Measurements from ENCODE around the gene PARP8. TPM values are rescaled to one million over a fixed set of nuclear protein-coding genes. Genes with fewer than 3 reads are reported as not detected.

The PARP8 gene
- total and polyA plus RNA-seq, 2 of the 8 experiments (the other 6 are each of a cell fraction or from before 2014, with no cell fraction given): 16.6 to 30.6 TPM

GRCh38 chr5:50658246-50658645 lies 8.2 kb upstream of the PARP8 start:
- Histone ChIP-seq H3K79me2 (ENCODE audit: control insufficient read depth in 1 of 2, insufficient read depth in 2 of 2, low read length in 2 of 2) (no peaks in the 10 kb centered on the region), H2AK5ac (ENCODE audit: low read depth, low read length) (no peak overlapping the region), H3K27me3 (replicated peaks in 1 of 4; ENCODE audit: control insufficient read depth in 3 of 4, extremely low read depth in 1 of 4, insufficient read depth in 3 of 4, low read length in 3 of 4) (no peaks in the 10 kb centered on the region), H4K20me1 (replicated peaks in 1 of 2; ENCODE audit: control insufficient read depth in 1 of 2, insufficient read depth in 2 of 2, low read length in 2 of 2) (no peaks in the 10 kb centered on the region), H2AFZ (ENCODE audit: low read length) (no peak overlapping the region), H2BK12ac (ENCODE audit: low read depth, low read length) (no peak overlapping the region), H4K8ac (ENCODE audit: extremely low read depth, insufficient read depth, low read length) (no peak overlapping the region), H2BK5ac (ENCODE audit: low read depth, low read length) (no peak overlapping the region), H3K23me2 (ENCODE audit: low read depth, low read length) (no peaks in the 10 kb centered on the region), H3K79me1 (ENCODE audit: low read depth, low read length) (no peaks in the 10 kb centered on the region), H3K27ac (ENCODE audit: low read depth, low read length) (no peak overlapping the region), H3K14ac (ENCODE audit: insufficient read length) (no peak overlapping the region), H3K56ac (replicated peaks; ENCODE audit: insufficient read length, low read depth, low read length) (no peak overlapping the region), H3K4ac (replicated peaks; ENCODE audit: insufficient read length, low read depth, low read length) (no peak overlapping the region), H3K9me3 (ENCODE audit: insufficient read depth in 2 of 2, low read depth in 1 of 2, low read length in 1 of 2) (no peaks in the 10 kb centered on the region; a peak in 1 of 4 replicates), H4K5ac (ENCODE audit: insufficient read length, low read depth, low read length) (no peak overlapping the region), H3K4me3 (ENCODE audit: extremely low read depth in 1 of 4, insufficient read depth in 2 of 4, low read depth in 3 of 4, low read length in 4 of 4) (no peak overlapping the region), H3K4me1 (replicated peaks in 1 of 4; ENCODE audit: control insufficient read depth in 3 of 4, insufficient read depth in 4 of 4, low read length in 3 of 4) (peaks cover 0 to 4% (median 0%) of the 10 kb centered on the region in 4 experiments; a peak in 1 of 7 replicates), H3K23ac (ENCODE audit: insufficient read length) (no peak overlapping the region), H3K9ac (replicated peaks in 1 of 4; ENCODE audit: extremely low read depth in 1 of 4, low read depth in 3 of 4, low read length in 3 of 4) (no peak overlapping the region), H3K18ac (ENCODE audit: extremely low read depth, low read length) (no peak overlapping the region), H2BK120ac (replicated peaks; ENCODE audit: low read depth, low read length) (no peak overlapping the region), H2BK15ac (ENCODE audit: low read length) (no peak overlapping the region), H2BK20ac (ENCODE audit: low read length) (no peak overlapping the region), H3K36me3 (ENCODE audit: control insufficient read depth in 2 of 4, insufficient read depth in 4 of 4, low read length in 3 of 4) (no peaks in the 10 kb centered on the region), H4K91ac (replicated peaks; ENCODE audit: insufficient read length, low read length) (no peak overlapping the region), H3K4me2 (ENCODE audit: insufficient read depth in 1 of 2, low read depth in 2 of 2, low read length in 2 of 2) (no peak overlapping the region)
- ChIA-PET CTCF (ENCODE audit: partially characterized antibody) (no interaction called here), POLR2A (ENCODE audit: partially characterized antibody) (interaction anchor here (1.2 kb wide), 1 partner anchor 9 kb away, joined by 7 read pairs; the partner anchor contains the start of gene PARP8)
- no peak for FAIRE-seq
- 94% methylated on average over 1 of the region's 1 CpG; no CpG with 5 or more reads in 1 of the 2 experiments for WGBS, 2 experiments (ENCODE audit: extremely low coverage in 1 of 2, insufficient coverage in 1 of 2, insufficient read length in 1 of 2, insufficient replicate concordance in 2 of 2, low coverage in 1 of 2, low lambda C conversion rate in 2 of 2, missing lambda C conversion rate in 1 of 2)
- TF ChIP-seq, protein P1, sequence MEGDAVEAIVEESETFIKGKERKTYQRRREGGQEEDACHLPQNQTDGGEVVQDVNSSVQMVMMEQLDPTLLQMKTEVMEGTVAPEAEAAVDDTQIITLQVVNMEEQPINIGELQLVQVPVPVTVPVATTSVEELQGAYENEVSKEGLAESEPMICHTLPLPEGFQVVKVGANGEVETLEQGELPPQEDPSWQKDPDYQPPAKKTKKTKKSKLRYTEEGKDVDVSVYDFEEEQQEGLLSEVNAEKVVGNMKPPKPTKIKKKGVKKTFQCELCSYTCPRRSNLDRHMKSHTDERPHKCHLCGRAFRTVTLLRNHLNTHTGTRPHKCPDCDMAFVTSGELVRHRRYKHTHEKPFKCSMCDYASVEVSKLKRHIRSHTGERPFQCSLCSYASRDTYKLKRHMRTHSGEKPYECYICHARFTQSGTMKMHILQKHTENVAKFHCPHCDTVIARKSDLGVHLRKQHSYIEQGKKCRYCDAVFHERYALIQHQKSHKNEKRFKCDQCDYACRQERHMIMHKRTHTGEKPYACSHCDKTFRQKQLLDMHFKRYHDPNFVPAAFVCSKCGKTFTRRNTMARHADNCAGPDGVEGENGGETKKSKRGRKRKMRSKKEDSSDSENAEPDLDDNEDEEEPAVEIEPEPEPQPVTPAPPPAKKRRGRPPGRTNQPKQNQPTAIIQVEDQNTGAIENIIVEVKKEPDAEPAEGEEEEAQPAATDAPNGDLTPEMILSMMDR (IDR thresholded peaks at IDR 0.05; ENCODE audit: control extremely low read depth in 1 of 3, insufficient read depth in 1 of 3, low read depth in 1 of 3, low read length in 3 of 3): no peak
- TF ChIP-seq CEBPB (IDR thresholded peaks at IDR 0.05; ENCODE audit: low read depth, low read length) (no peak), CREB1 (IDR thresholded peaks at IDR 0.05) (no peak), JUN (IDR thresholded peaks at IDR 0.05; ENCODE audit: low read depth, low read length) (no peak), SP2 (IDR thresholded peaks at IDR 0.05; ENCODE audit: low read length) (no peak), SIN3A (conservative IDR thresholded peaks at IDR 0.05 in 1 of 2, IDR thresholded peaks at IDR 0.05 in 1 of 2; ENCODE audit: low read depth in 1 of 2, low read length in 2 of 2) (no peak), MAFK (IDR thresholded peaks at IDR 0.05; ENCODE audit: low read depth, low read length) (no peak)
- TF ChIP-seq, protein P2, sequence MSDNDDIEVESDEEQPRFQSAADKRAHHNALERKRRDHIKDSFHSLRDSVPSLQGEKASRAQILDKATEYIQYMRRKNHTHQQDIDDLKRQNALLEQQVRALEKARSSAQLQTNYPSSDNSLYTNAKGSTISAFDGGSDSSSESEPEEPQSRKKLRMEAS (IDR thresholded peaks at IDR 0.05): no peak
- TF ChIP-seq, protein P3, sequence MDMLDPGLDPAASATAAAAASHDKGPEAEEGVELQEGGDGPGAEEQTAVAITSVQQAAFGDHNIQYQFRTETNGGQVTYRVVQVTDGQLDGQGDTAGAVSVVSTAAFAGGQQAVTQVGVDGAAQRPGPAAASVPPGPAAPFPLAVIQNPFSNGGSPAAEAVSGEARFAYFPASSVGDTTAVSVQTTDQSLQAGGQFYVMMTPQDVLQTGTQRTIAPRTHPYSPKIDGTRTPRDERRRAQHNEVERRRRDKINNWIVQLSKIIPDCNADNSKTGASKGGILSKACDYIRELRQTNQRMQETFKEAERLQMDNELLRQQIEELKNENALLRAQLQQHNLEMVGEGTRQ (IDR thresholded peaks at IDR 0.05; ENCODE audit: low read length): no peak
- no peak for DNase-seq (ENCODE audit: low read depth in 1 of 2, low spot score in 2 of 2)

Measured in H1 (cell line).